ENCODE data around the gene TMEM87A.
A peak's percentile ranks its signal among the peaks of the same experiment; 100 is the strongest.
"Not testable (repeated sequence)": the region's sequence is repeated elsewhere in the genome, so short reads cannot be mapped to it uniquely, and the experiment has no call there.

TMEM87A gene

DNA sequence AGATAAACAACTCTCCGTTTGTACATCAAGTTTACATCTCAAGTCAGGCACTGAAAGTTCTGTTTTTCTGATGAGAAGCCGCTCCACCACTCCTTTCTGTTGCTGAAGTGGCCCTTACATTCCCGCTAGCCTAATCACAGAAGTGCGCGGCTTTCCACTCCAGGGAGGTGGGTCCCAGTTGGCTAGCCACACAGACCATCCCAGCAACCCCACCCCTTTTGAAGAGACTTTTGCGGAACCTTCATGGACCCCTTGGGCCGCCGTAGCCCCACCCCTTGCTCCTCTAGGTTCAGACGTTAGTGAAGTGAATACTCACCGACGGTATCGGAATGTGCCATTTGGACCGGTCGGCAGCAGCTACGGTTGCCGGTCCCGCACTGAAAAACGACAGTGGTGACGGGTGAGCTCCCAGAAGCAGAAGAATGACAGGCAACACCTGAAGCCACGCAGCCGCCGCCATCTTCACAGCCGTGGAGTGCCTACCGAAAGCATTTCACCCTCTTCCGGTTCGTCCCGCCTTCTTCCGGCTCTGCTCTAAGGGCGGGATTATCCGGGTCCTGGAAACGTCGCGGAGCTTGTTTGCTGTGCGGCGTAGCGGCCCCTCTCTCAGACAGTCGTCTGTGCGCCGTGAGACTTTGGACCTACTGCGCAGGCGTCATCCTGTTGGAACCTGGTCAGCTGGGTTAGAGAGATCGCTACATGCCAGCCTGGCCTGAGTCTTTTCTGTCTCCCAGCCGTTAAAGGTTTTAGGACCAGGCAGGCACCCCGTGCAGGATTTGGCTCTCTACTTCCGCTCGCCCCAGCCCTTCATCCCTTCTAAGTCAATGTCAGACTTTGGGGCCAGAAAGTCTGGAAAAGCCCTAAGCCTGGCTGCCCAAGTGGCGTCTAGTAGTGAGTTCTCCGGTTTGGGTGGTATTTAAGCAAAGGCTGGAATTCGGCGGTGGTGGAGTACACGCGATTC is at the start of gene TMEM87A, which contains the start of gene GANC:
Gene TMEM87A, minus strand, starts transcription at position 495 of the 961 bp plus-strand sequence. Its CDS starts 35 bp downstream, at position 460.
Gene GANC, plus strand, starts transcription at position 263 of the 961 bp plus-strand sequence. CDS start 1,281 bp downstream, outside the sequence.
- DNase-seq (ENCODE audit: low read depth): peak; percentile 98

GRCh38 chr15:42319206-42319605 is 46.0 kb upstream of the TMEM87A start:
- DNase-seq (ENCODE audit: low read depth): no peak

GRCh38 chr15:42316282-42316805 is 43.1 kb upstream of the TMEM87A start:
- DNase-seq (ENCODE audit: low read depth): not testable (repeated sequence)

- DNase-seq (ENCODE audit: low read depth): no peak
Measured at GRCh38 chr15:42315521-42315920, 42.3 kb upstream of the TMEM87A start.

DNA sequence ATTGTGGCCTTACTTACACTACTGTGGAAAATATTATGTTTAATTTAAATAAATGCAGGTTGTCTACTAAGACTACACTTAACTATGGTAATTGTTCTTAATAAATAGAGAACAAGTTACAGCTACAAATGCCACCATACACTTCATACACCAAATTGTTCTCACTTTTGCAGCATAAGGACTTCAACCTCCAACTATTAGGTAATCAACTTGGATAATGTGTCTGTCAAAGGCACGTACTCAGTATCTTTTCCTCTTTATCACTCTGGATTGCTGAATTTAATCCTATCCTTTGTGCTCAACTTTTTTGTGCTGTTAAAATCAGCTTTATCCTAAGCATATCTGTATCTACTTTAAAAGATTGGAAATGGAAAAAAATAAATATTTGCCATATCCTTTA is 41.6 kb upstream of the TMEM87A start:
- no peak for DNase-seq (ENCODE audit: low read depth)

GRCh38 chr15:42313463-42313862 is 40.2 kb upstream of the TMEM87A start:
- no peak for DNase-seq (ENCODE audit: low read depth)

- no peak for DNase-seq (ENCODE audit: low read depth)
Measured at GRCh38 chr15:42306681-42307080, 33.4 kb upstream of the TMEM87A start.

GRCh38 chr15:42301004-42301403 is 27.8 kb upstream of the TMEM87A start:
- DNase-seq (ENCODE audit: low read depth): not testable (repeated sequence)

DNA sequence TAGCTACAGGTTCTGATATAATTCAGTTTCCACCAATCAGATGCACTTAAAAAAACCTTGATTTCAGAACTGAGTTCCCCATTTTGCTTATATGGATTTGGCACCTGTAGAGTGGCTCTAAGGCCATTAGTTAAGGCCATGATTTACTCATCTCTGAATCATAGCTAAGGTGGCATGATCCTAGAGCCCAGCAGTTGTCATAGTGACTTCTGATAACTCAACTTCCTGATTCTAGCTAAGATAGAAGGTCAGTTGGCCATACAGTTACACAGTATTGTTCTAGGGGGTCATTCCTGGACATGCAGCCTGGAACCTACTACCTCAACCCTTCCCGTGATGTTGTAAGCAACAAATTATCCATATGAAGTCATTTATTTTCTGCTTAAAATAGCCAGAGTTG is 15.9 kb upstream of the TMEM87A start:
- DNase-seq (ENCODE audit: low read depth): no peak

GRCh38 chr15:42287931-42288330 is 14.7 kb upstream of the TMEM87A start:
- DNase-seq (ENCODE audit: low read depth): no peak

DNA sequence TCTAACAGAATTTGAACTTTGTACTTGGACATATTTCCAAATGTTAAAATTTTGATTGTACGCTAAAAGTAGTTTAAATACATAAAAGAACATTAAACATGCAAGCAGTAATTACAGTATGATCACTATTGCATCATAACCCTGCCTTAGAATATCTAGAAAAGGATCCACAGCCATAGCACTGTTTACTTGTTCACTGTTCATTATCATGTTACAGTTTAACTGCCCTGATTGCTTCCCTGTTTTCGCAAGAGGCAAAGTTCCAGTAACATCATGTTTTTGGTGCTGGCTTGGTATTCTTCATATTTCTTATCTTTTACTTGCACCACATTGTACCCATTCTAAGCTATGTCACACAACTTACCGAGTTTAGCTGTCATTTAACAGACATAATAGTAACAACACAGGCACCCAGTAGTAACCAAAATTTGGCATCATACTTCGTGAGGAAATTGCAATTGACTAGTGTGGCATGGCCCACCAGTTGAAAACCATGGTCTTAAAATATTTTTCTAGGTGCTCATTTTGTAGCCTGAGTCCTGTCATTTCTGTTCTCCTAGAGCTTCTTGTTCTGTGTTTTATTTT is 13.3 kb upstream of the TMEM87A start:
- peak; percentile 9 for DNase-seq (ENCODE audit: low read depth)

DNA sequence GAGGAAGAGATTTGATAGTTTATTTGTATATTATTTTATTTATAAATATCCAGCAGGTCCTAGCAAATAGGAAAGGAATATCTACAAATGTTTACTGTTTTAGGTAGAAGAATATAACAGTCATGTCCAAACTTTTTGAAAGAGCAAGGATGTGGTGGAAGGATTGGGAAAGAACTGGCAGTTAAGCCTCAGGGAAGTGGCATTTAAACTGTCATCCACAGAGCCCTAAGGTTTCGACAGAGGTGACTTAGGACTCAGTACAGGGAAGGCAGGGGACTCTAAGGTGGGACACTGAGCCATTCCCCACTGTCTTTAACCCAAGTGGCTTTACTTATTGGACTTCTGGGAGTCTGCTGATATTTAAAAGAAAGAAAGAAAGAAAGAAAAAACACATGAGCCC is 11.8 kb upstream of the TMEM87A start:
- no peak for DNase-seq (ENCODE audit: low read depth)

- DNase-seq (ENCODE audit: low read depth): no peak
Measured at GRCh38 chr15:42284551-42284950, 11.3 kb upstream of the TMEM87A start.

- no peak for DNase-seq (ENCODE audit: low read depth)
Measured at GRCh38 chr15:42283671-42284070, 10.4 kb upstream of the TMEM87A start.

- DNase-seq (ENCODE audit: low read depth): no peak
Measured at GRCh38 chr15:42282926-42283325, 9.7 kb upstream of the TMEM87A start.

DNA sequence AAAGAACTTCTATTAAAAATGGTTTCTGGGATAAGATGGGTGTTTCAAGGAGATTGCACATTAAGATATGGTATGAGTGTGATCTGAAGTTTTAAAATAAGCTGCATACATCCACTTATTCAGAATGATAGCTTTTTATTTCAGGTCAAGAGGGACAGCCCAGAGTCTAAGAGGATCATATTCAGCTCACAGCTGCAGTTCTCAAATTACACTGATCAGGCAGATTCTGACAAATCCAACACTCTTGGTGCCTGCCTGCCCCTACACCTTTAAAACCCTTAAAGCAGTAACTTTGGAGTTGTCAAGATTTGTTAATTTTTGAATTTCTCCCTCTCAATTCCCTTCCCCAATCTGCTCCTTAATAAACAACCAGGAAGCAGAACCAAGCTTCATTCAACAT is 9.1 kb upstream of the TMEM87A start:
- DNase-seq (ENCODE audit: low read depth): no peak

DNA sequence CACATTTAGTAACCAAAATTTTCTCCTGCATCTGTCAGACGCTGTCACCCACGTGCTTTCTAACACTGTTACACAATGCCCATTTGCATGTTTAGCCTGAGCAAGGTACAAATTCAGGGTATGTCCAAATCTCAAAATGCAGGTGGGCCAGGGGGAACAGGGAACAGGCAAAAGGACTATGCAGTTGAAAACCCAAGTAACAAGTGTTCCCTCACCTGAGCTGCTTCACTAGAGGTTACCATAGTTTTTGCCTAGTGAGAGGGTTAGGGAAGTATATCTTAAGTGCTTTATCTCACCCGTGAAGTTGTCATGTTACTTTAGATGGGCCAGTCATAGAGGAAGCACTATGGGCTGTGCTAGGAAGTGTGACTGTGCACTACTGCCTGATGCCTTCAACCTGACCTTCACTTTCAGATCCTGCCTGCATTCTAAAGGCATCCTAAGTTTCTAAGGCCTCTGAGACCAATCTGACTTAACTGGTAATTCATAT is 6.0 kb upstream of the TMEM87A start:
- DNase-seq (ENCODE audit: low read depth): no peak

DNA sequence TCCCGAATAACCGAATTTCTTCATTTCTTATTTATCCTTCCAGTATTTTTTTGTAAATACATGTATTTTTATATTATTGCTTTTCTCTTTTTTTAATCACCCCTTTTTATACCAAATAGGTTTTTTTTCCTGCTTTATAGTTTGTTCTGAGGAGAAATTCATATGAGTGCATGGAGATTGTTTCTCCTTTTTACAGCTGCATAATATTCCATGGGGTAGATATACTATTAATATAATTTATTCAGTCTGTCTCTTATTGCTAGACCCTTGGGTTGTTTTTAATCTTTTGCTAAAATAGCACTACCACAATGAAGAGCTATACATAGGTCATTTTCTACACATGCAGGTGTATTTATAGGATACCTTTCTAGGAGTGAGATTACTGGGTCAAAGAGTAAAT is 3.5 kb upstream of the TMEM87A start:
- DNase-seq (ENCODE audit: low read depth): no peak

DNA sequence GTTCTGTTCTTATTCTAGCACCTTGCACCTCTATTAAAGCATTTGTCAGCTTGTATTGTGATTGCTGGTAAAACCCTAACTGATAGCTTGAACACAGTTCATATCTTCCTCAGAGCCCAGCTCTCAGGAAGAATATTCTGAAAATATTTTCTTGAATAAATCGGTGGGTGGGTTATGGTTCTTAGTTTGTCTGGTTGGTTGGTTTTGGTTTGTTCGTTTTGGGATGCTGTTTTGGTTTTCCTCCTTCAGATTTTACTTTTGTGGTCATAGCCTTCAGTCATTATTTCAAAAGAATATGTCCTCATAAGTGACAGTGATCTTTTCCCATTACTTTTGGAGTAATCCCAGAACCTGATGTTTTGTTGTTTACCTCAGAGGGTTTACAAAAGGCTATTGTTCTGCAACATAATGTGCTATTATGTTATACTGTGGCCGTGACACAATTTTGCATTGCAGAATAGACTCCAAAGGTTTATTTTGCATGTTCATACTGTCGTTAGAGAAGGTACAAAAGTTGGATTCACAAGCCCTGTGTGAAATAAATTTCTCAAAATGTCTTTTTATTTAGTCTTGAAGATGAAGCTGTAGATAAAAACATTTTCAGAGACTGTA is 2.7 kb upstream of the TMEM87A start:
- no peak for DNase-seq (ENCODE audit: low read depth)

DNA sequence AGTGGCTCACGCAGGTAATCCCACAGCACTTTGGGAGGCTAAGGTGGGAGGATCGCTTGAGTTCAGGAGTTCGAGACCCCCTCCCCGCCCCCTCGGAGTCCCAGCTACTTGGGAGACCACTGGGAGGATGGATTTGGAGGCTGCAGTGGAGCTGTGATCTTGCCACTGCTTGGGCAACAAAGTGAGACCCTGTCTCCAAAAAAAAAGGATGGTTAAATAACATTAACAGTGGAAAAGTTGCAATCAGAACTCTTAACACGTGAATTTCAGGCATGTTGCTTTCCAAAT is 1.4 kb upstream of the TMEM87A start:
- DNase-seq (ENCODE audit: low read depth): no peak

DNA sequence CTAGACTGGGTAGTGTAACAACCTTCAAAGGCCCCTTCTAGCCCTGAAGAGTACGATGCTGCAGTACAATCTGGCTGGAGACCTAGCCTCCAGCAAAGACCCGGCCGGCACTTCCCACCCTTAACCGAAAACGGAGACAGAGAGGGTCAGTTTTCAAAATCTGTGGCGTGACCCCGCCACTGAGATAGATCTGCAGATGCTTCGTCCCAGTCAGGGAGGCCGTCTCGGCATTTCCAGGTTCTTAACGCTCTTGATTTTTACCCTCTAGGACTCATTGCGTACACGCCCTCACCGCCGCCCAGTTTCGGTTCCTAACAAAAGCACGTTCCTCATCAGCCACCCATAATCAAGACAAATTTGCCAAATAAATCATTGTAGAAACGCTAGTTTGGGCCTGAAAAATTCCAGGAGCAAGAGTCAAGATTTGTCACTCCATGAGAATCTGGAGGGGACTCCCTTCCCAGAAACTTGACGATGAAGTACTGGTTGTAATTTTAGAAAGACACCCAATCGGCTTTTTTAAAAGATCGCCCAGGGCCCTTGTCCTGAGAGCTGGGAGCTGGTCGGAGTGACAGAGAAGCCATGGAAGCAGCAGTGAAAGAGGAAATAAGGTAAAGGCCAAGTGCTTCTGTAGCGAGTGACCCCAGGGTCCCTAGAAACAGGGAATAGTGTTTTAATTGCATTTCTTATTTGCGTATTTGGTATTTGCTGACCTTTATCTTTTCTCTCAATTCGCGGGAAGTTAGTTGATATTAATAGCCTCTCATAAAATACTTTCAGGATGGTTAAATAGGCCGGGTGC is 868 bp upstream of the TMEM87A start:
- DNase-seq (ENCODE audit: low read depth): peak; percentile 29

DNA sequence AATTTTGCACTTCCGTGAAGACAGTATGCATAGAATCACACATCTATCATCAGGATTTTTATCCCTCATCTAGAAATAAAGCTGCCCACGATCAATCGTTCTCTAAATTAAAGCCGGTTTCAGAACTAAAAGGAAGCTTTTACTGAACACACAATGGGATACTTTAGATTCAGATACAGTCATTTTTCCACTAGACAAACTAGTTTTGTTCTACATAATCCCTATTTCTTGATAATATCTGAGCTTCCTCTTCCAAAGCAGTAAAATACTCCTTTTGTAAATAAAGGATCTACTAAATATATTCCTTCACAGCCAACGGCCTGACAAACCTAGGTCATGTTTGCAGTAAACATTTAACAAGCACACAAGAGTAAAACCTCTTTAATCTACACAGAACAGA is 2.2 kb downstream of the TMEM87A start:
- DNase-seq (ENCODE audit: low read depth): no peak

All from fibroblast of the conjunctiva (primary cell).